IMR-90 (cell line): ENCODE data around the gene POR. TPM values are rescaled to one million over a fixed set of nuclear protein-coding genes. Genes with fewer than 3 reads are reported as not detected.

Experiments used
- ATAC-seq: fragments of 200-7000 bp; cut with Tn5 transposase; 2 replicates; pipeline ENCODE4 v1.9.1; 2020; ENCODE audit warnings: low read depth, mild to moderate bottlenecking, moderate library complexity
- BruUV-seq: library from RNA; stranded (reverse); fragments of 400-500 nt; replicated peaks from 2 replicates; lab custom pipeline; 2021; lab: Mats Ljungman, UMichigan
- CTCF ChIA-PET: fragments of 300-600 bp; formaldehyde crosslinking; extraction: SDS; loops from one replicate; lab custom pipeline; 2021; ENCODE audit warnings: antibody characterized with exemption; lab: Yijun Ruan, JAX
- POLR2A ChIA-PET: fragments of 300-600 bp; sonication (Branson Sonifier 250); formaldehyde crosslinking; loops from one replicate; lab custom pipeline; 2022; ENCODE audit warnings: antibody characterized with exemption; ENCODE audit not compliant: unreplicated experiment; lab: Charles Lee
- DNase-seq: peaks from one replicate; pipeline ENCODE4 v3.0.0; 2013
- H2AFZ ChIP-seq: replicated peaks from 2 replicates; pipeline ENCODE3; 2013; ENCODE audit warnings: low read length, mild to moderate bottlenecking; ENCODE audit not compliant: poor library complexity
- H2AK5ac ChIP-seq: 2 replicates; pipeline ENCODE4 v1.6.1; 2013; ENCODE audit warnings: low read depth, low read length, inconsistent platforms
- H2AK9ac ChIP-seq: replicated peaks from 2 replicates; pipeline ENCODE3; 2013; ENCODE audit warnings: mild to moderate bottlenecking, low read depth, low read length, moderate library complexity; ENCODE audit not compliant: poor library complexity
- H2BK120ac ChIP-seq: 2 replicates; pipeline ENCODE4 v1.6.1; 2013; ENCODE audit warnings: low read depth, low read length, inconsistent platforms
- H2BK15ac ChIP-seq: 3 replicates; pipeline ENCODE4 v1.6.1; 2013; ENCODE audit warnings: low read depth, low read length, inconsistent platforms
- H2BK20ac ChIP-seq: 2 replicates; pipeline ENCODE4 v1.6.1; 2013; ENCODE audit warnings: low read depth, mild to moderate bottlenecking, inconsistent platforms, low read length, moderate library complexity
- H2BK5ac ChIP-seq: 2 replicates; pipeline ENCODE4 v1.6.1; 2013; ENCODE audit warnings: mild to moderate bottlenecking, low read depth, low read length, inconsistent platforms; ENCODE audit not compliant: poor library complexity, severe bottlenecking
- H3K14ac ChIP-seq: replicated peaks from 2 replicates; pipeline ENCODE4 v1.6.1; 2013; ENCODE audit warnings: low read depth, low read length, inconsistent platforms
- H3K18ac ChIP-seq: 2 replicates; pipeline ENCODE4 v1.6.1; 2013; ENCODE audit warnings: low read depth, low read length, control low read depth
- H3K23ac ChIP-seq: 2 replicates; pipeline ENCODE4 v1.6.1; 2013; ENCODE audit warnings: low read depth, low read length, inconsistent platforms
- H3K27ac ChIP-seq: 2 replicates; pipeline ENCODE4 v1.5.1; 2013; ENCODE audit warnings: mild to moderate bottlenecking, control low read depth, low read length; ENCODE audit not compliant: insufficient read depth
- H3K27me3 ChIP-seq: 2 replicates; pipeline ENCODE4 v1.6.1; 2013; ENCODE audit warnings: low read length; ENCODE audit not compliant: control insufficient read depth, insufficient read depth
- H3K36me3 ChIP-seq: 2 replicates; pipeline ENCODE4 v1.6.1; 2013; ENCODE audit warnings: low read length, mixed read lengths; ENCODE audit not compliant: control insufficient read depth, insufficient read depth
- H3K4ac ChIP-seq: 2 replicates; pipeline ENCODE4 v1.6.1; 2013; ENCODE audit warnings: low read depth, low read length, inconsistent platforms
- H3K4me1 ChIP-seq: 2 replicates; pipeline ENCODE4 v1.6.1; 2013; ENCODE audit warnings: low read length, mixed read lengths; ENCODE audit not compliant: control insufficient read depth, insufficient read depth
- H3K4me2 ChIP-seq: 2 replicates; pipeline ENCODE4 v1.6.1; 2013; ENCODE audit warnings: low read depth, mild to moderate bottlenecking, control low read depth, low read length, moderate library complexity
- H3K4me3 ChIP-seq: 2 replicates; pipeline ENCODE4 v1.5.1; 2013; ENCODE audit warnings: low read depth, mild to moderate bottlenecking, control low read depth, low read length, moderate library complexity; ENCODE audit not compliant: insufficient read depth
- H3K56ac ChIP-seq: 2 replicates; pipeline ENCODE4 v1.6.1; 2013; ENCODE audit warnings: low read length, inconsistent platforms; ENCODE audit not compliant: insufficient read depth; ENCODE audit errors: extremely low read depth
- H3K79me1 ChIP-seq, 2 experiments: 2 replicates each; pipeline ENCODE4 v1.6.1; 2013; ENCODE audit warnings: low read length in 2 of 2, inconsistent platforms in 1 of 2, low read depth in 1 of 2
- H3K9ac ChIP-seq: 2 replicates; pipeline ENCODE4 v1.6.1; 2013; ENCODE audit warnings: low read depth, low read length, control low read depth
- H3K9me1 ChIP-seq: 2 replicates; pipeline ENCODE4 v1.6.1; 2013; ENCODE audit warnings: low read length, inconsistent platforms; ENCODE audit not compliant: insufficient read depth
- H3K9me3 ChIP-seq: 2 replicates; pipeline ENCODE4 v1.6.1; 2013; ENCODE audit warnings: low read length; ENCODE audit not compliant: control insufficient read depth, insufficient read depth
- H4K20me1 ChIP-seq: 2 replicates; pipeline ENCODE4 v1.6.1; 2013; ENCODE audit warnings: low read length, inconsistent platforms; ENCODE audit not compliant: insufficient read depth
- H4K5ac ChIP-seq: 2 replicates; pipeline ENCODE4 v1.6.1; 2013; ENCODE audit warnings: mild to moderate bottlenecking, low read depth, low read length, control low read depth
- H4K8ac ChIP-seq, 2 experiments: 2 replicates each; pipeline ENCODE4 v1.6.1; 2013; ENCODE audit warnings: low read depth in 2 of 2, low read length in 2 of 2, control low read depth in 1 of 2, inconsistent platforms in 1 of 2
- H4K91ac ChIP-seq: 2 replicates; pipeline ENCODE4 v1.6.1; 2013; ENCODE audit warnings: low read depth, low read length, inconsistent platforms; ENCODE audit not compliant: insufficient read depth
- BHLHE40 ChIP-seq: fragments of 150-350 bp; IDR thresholded peaks from 2 replicates; pipeline ENCODE4 v1.6.1; 2016; ENCODE audit warnings: mild to moderate bottlenecking, low read depth, low read length
- CEBPB ChIP-seq: IDR thresholded peaks from 2 replicates; pipeline ENCODE4 v1.6.1; 2012; ENCODE audit warnings: low read depth, low read length, improper control_type of control experiment
- CHD1 ChIP-seq: IDR thresholded peaks from 2 replicates; pipeline ENCODE4 v1.6.1; 2012; ENCODE audit warnings: low read depth, low read length, improper control_type of control experiment
- FOS ChIP-seq: fragments of 150-350 bp; IDR thresholded peaks from 2 replicates; pipeline ENCODE4 v1.6.1; 2016; ENCODE audit warnings: low read depth, low read length
- MAFK ChIP-seq: IDR thresholded peaks from 2 replicates; pipeline ENCODE4 v1.6.1; 2012; ENCODE audit warnings: low read depth, low read length, improper control_type of control experiment
- MAZ ChIP-seq: IDR thresholded peaks from 2 replicates; pipeline ENCODE4 v1.6.1; 2012; ENCODE audit warnings: low read depth, mild to moderate bottlenecking, low read length, improper control_type of control experiment, moderate library complexity, borderline replicate concordance
- MXI1 ChIP-seq: IDR thresholded peaks from 2 replicates; pipeline ENCODE4 v1.6.1; 2012; ENCODE audit warnings: low read depth, mild to moderate bottlenecking, low read length, moderate library complexity, borderline replicate concordance
- POLR2A ChIP-seq: IDR thresholded peaks from 2 replicates; pipeline ENCODE4 v1.6.1; 2012; ENCODE audit warnings: mild to moderate bottlenecking, low read depth, low read length
- RAD21 ChIP-seq: IDR thresholded peaks from 2 replicates; pipeline ENCODE4 v1.6.1; 2012; ENCODE audit warnings: low read length, improper control_type of control experiment
- RCOR1 ChIP-seq: IDR thresholded peaks from 2 replicates; pipeline ENCODE4 v1.6.1; 2012; ENCODE audit warnings: mild to moderate bottlenecking, low read length, improper control_type of control experiment; ENCODE audit not compliant: insufficient replicate concordance
- RFX5 ChIP-seq: IDR thresholded peaks from 2 replicates; pipeline ENCODE4 v1.8.0; 2012; ENCODE audit warnings: low read depth, mild to moderate bottlenecking, low read length, moderate library complexity
- SMC3 ChIP-seq: fragments of 150-350 bp; IDR thresholded peaks from 2 replicates; pipeline ENCODE4 v1.6.1; 2016; ENCODE audit warnings: low read depth, mild to moderate bottlenecking, antibody characterized with exemption, low read length, moderate library complexity
- USF2 ChIP-seq: fragments of 150-350 bp; IDR thresholded peaks from 2 replicates; pipeline ENCODE4 v1.6.1; 2017; ENCODE audit warnings: mild to moderate bottlenecking, antibody characterized with exemption, low read length, low read depth
- WGBS, 2 experiments: methylation state at CpG; one replicate each; pipeline versions ENCODE4 v1.1.5 to v1.1.7; 2013; ENCODE audit warnings: missing lambda C conversion rate in 2 of 2; ENCODE audit not compliant: insufficient read length in 1 of 2; ENCODE audit errors: extremely low coverage in 2 of 2; 5-methylcytosine and 5-hydroxymethylcytosine counted together
- dilution Hi-C: fragments of 300-500 bp; cut with HindIII; formaldehyde crosslinking; loops from one replicate; pipeline ENCODE4 v1.14.3; 2018; ENCODE audit warnings: low sequenced_read_pairs; ENCODE audit not compliant: unreplicated experiment
- in situ Hi-C: fragments of 300-500 bp; cut with MboI; formaldehyde crosslinking; loops from 3 replicates; pipeline ENCODE4 v1.14.3; 2019; ENCODE audit warnings: low sequenced_read_pairs, inconsistent platforms, mixed read lengths
- intact Hi-C: fragments of 100-400 bp; cut with micrococcal nuclease; formaldehyde crosslinking; loops from 2 replicates; pipeline ENCODE4 v1.10.0; 2022
- polyA plus RNA-seq, 3 experiments: library from polyadenylated mRNA; depleted of rRNA; stranded (reverse); fragments of >200 nt; gene quantifications; 2 replicates each; pipeline ENCODE4 v1.2.3, GENCODE V29; 2012; ENCODE audit warnings: low replicate concordance in 1 of 3
- total RNA-seq: library from RNA; depleted of rRNA; stranded (reverse); fragments of >200 nt; gene quantifications from 2 replicates; pipeline ENCODE4 v1.2.3, GENCODE V29; 2012
- TF ChIP-seq, protein P1 (sequence below): fragments of 150-350 bp; IDR thresholded peaks from 2 replicates; pipeline ENCODE4 v1.6.1; 2016; ENCODE audit warnings: low read depth, mild to moderate bottlenecking, low read length, moderate library complexity, borderline replicate concordance
- TF ChIP-seq, protein P2 (sequence below): conservative IDR thresholded peaks from 2 replicates; pipeline ENCODE4 v1.5.1; 2012; ENCODE audit warnings: mild to moderate bottlenecking, low read depth, low read length, improper control_type of control experiment

Gene POR
- total and polyA plus RNA-seq, 2 of the 4 experiments (the other 2 are of a cell fraction), result 25.5 to 42.2 TPM

DNA sequence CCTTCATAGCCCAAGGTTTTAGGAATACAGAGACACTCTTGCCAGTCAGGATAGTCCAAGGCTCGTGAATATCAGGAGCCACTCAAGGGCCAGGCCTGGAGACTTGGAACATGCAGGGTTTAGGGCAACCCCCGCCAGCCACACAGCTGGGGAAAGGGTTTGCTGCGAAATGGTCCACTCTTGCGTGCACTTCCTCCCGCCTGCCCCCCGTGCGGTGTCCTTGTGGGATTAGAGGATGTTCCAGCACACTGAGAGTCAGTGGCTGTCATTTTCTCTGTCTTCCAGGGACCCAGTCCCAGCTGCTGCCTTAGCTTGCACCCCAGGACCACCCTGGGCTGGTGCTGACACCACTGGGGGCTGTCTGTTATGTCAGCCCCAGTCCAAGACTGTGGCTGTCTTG lies 38.5 kb downstream of the POR start:
- Histone ChIP-seq H3K4me1 (peaks cover 15% of the 10 kb centered on the region), H3K56ac (no peak overlapping the region; the same call in 1 of the 2 replicates), H3K14ac (no peak overlapping the region), H4K91ac (no peak overlapping the region), H4K8ac (no peak overlapping the region), H3K18ac (no peak overlapping the region), H3K27ac (no peak overlapping the region), H2BK15ac (no peak overlapping the region), H3K36me3 (peaks cover 30% of the 10 kb centered on the region), H2AK9ac (no peak overlapping the region), H3K9me1 (peaks cover 16% of the 10 kb centered on the region), H3K4me3 (no peak overlapping the region), H2BK20ac (no peak overlapping the region), H2BK5ac (no peak overlapping the region), H3K9ac (no peak overlapping the region), H2BK120ac (no peak overlapping the region), H3K9me3 (no peaks in the 10 kb centered on the region), H2AFZ (no peak overlapping the region), H4K20me1 (no peaks in the 10 kb centered on the region), H4K5ac (no peak overlapping the region), H2AK5ac (peak overlapping the region; percentile 57; the same call in 1 of the 2 replicates), H3K4ac (no peak overlapping the region), H3K79me1 (peaks cover 0 to 49% of the 10 kb centered on the region in 2 experiments; a peak in 3 of 4 replicates), H3K4me2 (no peak overlapping the region), H3K27me3 (no peaks in the 10 kb centered on the region), H3K23ac (no peak overlapping the region)
- in situ Hi-C loops (no loop called here), dilution Hi-C loops (no loop called here), intact Hi-C loops (no loop called here)
- CTCF ChIA-PET, result no interaction called here
- POLR2A ChIA-PET, result no interaction called here
- no peak for ATAC-seq
- BruUV-seq, result no TSS peak
- DNase-seq, result no peak
- TF ChIP-seq CHD1 (no peak), MAZ (no peak), MXI1 (no peak), MAFK (no peak), RAD21 (no peak), RCOR1 (no peak), FOS (no peak), SMC3 (no peak), USF2 (no peak), BHLHE40 (no peak), RFX5 (no peak), CEBPB (no peak), POLR2A (no peak)
- TF ChIP-seq, protein P1, sequence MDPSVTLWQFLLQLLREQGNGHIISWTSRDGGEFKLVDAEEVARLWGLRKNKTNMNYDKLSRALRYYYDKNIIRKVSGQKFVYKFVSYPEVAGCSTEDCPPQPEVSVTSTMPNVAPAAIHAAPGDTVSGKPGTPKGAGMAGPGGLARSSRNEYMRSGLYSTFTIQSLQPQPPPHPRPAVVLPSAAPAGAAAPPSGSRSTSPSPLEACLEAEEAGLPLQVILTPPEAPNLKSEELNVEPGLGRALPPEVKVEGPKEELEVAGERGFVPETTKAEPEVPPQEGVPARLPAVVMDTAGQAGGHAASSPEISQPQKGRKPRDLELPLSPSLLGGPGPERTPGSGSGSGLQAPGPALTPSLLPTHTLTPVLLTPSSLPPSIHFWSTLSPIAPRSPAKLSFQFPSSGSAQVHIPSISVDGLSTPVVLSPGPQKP, result no peak
- TF ChIP-seq, protein P2, sequence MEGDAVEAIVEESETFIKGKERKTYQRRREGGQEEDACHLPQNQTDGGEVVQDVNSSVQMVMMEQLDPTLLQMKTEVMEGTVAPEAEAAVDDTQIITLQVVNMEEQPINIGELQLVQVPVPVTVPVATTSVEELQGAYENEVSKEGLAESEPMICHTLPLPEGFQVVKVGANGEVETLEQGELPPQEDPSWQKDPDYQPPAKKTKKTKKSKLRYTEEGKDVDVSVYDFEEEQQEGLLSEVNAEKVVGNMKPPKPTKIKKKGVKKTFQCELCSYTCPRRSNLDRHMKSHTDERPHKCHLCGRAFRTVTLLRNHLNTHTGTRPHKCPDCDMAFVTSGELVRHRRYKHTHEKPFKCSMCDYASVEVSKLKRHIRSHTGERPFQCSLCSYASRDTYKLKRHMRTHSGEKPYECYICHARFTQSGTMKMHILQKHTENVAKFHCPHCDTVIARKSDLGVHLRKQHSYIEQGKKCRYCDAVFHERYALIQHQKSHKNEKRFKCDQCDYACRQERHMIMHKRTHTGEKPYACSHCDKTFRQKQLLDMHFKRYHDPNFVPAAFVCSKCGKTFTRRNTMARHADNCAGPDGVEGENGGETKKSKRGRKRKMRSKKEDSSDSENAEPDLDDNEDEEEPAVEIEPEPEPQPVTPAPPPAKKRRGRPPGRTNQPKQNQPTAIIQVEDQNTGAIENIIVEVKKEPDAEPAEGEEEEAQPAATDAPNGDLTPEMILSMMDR, result no peak
- no CpG with 5 or more reads among the region's 7 CpGs for WGBS, 2 experiments
